Stomach (tissue), 9 donors: ENCODE results near the gene DIS3L2. TPM values are rescaled to one million over a fixed set of nuclear protein-coding genes. Genes with fewer than 3 reads are reported as not detected.
A peak's percentile ranks its signal among the peaks of the same experiment; 100 is the strongest.

Experiments
- DNase-seq, 2 donors: peaks; one replicate each; pipeline versions ENCODE4 v3.0.0 to v3.0.0-alpha.2; 2013 to 2019
- H3K27ac ChIP-seq, 5 donors: fragments of 200-600 bp in 4 of 5; sonication (generic) in 4 of 5; one replicate each; pipeline ENCODE4 v1.5.1; 2013 to 2019; ENCODE audit warnings: mild to moderate bottlenecking in 1 of 5, moderate library complexity in 1 of 5
- H3K27me3 ChIP-seq, 3 donors: fragments of 200-600 bp; sonication (generic); one replicate each; pipeline ENCODE4 v1.5.1; 2017 to 2019; ENCODE audit warnings: mixed run types in 1 of 3
- H3K36me3 ChIP-seq, 4 donors: fragments of 200-600 bp; sonication (generic); 1 replicate in 3 of 4; 2 replicates in 1 of 4; pipeline ENCODE4 v1.5.1; 2016 to 2019
- H3K4me1 ChIP-seq, 4 donors: fragments of 200-600 bp; sonication (generic); one replicate each; pipeline ENCODE4 v1.5.1; 2016 to 2019
- H3K4me3 ChIP-seq, 4 donors: fragments of 200-600 bp; sonication (generic) in 3 of 4; one replicate each; pipeline ENCODE4 v1.5.1; 2016 to 2019; ENCODE audit warnings: mild to moderate bottlenecking in 1 of 4
- H3K9me3 ChIP-seq, 4 donors: fragments of 200-600 bp; sonication (generic); one replicate each; pipeline ENCODE4 v1.5.1; 2016 to 2019
- CTCF ChIP-seq, 7 experiments: fragments of 450-650 bp in 4 of 7; fragments of 200-600 bp in 3 of 7; sonication (generic) in 3 of 7; IDR thresholded peaks; one replicate each; pipeline ENCODE4 v1.5.1; 2016 to 2019; ENCODE audit warnings: antibody characterized with exemption in 7 of 7, control low read depth in 2 of 7, mild to moderate bottlenecking in 1 of 7
- EP300 ChIP-seq: sonication (generic); formaldehyde crosslinking; IDR thresholded peaks from one replicate; pipeline ENCODE4 v1.6.1; 2017; ENCODE audit warnings: antibody characterized with exemption
- POLR2A ChIP-seq, 4 donors: fragments of 450-650 bp; IDR thresholded peaks; one replicate each; pipeline ENCODE4 v1.6.1; 2016; ENCODE audit warnings: antibody characterized with exemption in 4 of 4, control low read depth in 2 of 4, mild to moderate bottlenecking in 1 of 4, moderate library complexity in 1 of 4
- POLR2AphosphoS5 ChIP-seq, 3 donors: sonication (generic); formaldehyde crosslinking; IDR thresholded peaks; one replicate each; pipeline ENCODE4 v1.6.1; 2016; ENCODE audit warnings: antibody characterized with exemption in 3 of 3
- WGBS, 5 donors: extraction: QIAGEN DNeasy Blood & Tissue Kit in 3 of 5; methylation state at CpG; one replicate each; pipeline versions ENCODE4 v1.1.5 to v1.1.7; 2013 to 2018; 5-methylcytosine and 5-hydroxymethylcytosine counted together
- intact Hi-C: fragments of 100-400 bp; cut with DNase I; formaldehyde crosslinking; loops from one replicate; pipeline ENCODE4 v1.15.1; 2023; ENCODE audit warnings: low total_unique reads
- polyA plus RNA-seq, 3 donors: library from polyadenylated mRNA; stranded (reverse); fragments of 200-250 nt; gene quantifications; one replicate each; pipeline ENCODE4 v1.2.3, GENCODE V29; 2013
- total RNA-seq, 5 donors: library from RNA; depleted of rRNA; stranded (reverse); fragments of >200 nt; gene quantifications; one replicate each; pipeline versions ENCODE4 v1.1.0 to v1.2.3, GENCODE V29; 2014 to 2016
- donor health status: healthy with polysubstance abuse.
- donor health status: Bipolar disorder and iron deficiency.
- donor health status: healthy.

Gene DIS3L2
- total and polyA plus RNA-seq, 8 donors, result 10.4 to 124 (median 26.8) TPM

DNA sequence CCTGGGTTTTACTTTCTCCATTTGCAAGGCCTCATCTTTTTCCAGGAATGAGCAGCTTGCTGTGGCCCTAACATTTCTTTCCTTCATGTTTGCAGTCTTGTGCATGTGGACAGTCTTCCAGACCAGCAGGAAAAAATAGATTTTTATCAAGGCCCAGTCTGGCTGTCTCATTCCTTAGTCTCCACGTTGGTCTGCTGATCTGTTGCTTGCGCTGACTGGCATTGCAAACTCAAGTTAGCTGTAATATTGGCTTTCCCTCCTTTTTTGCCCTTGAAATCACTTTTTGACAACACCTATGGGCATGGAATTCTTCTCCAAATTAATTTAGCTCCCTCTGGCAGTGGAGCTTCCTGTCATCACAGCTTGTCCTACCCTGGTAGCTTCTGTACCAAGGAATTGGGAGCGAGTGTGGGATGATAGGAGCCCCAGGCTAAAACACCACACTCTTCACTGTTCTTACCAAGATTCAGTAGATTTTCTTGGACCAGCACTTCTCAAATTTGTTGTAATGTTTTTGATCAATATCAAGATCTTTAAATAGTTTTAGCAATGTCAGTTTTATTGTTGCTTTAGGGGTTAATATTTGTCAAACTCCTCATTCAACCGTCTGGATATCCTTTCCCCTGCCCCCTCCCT lies 48.2 kb downstream of the DIS3L2 start:
- no peaks in the 10 kb centered on the region for H3K9me3 ChIP-seq
- WGBS, 5 donors, result 78 to 86% (median 83%) methylated on average over 4 of the region's 4 CpGs
- H3K4me1 ChIP-seq, result peaks cover 0 to 16% (median 7%) of the 10 kb centered on the region in 4 donors
- H3K27me3 ChIP-seq, result no peaks in the 10 kb centered on the region
- peaks cover 0 to under 1% (median 0%) of the 10 kb centered on the region in 4 donors for H3K36me3 ChIP-seq
- no peak for TF ChIP-seq CTCF (IDR thresholded peaks at IDR 0.05)
- TF ChIP-seq POLR2A (IDR thresholded peaks at IDR 0.05), result no peak
- no peak for TF ChIP-seq EP300
- intact Hi-C loops, result no loop called here
- no peak overlapping the region for H3K27ac ChIP-seq
- no peak for DNase-seq
- no peak overlapping the region for H3K4me3 ChIP-seq

DNA sequence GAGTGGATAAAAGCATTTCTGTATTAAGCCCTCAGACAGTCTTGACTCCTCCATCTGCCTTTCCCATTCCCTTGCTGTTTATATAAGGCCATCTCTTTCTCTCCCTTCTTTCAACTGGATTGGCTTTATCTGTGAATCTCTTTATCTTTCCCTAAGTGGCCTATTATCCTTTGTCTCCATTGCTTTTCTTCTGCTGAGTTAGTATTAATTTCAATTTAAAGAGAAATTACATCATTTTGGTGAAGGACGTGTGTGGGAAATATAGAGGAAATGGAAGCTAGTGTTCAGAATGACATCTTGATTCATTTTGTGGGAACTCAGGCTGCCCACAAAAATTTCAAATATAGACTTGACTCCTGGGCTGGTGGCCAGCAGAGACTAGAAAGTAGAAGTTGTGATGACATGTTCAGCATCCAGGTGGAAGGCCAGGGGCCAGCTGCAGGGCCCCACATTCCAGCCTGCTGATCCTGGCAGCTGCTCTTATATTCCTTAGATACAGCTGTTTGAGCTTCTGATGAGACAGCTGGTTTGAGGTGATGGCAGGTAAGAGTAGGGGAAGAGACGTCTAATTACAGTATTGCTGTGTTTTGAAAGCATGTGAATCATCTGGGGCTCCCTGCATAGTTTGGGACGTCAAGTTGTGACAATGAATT lies 52.3 kb downstream of the DIS3L2 start:
- WGBS, 5 donors, result 68 to 80% (median 74%) methylated on average over 3 of the region's 3 CpGs
- Histone ChIP-seq H3K27me3 (no peaks in the 10 kb centered on the region), H3K4me1 (peaks cover 0 to 16% (median 7%) of the 10 kb centered on the region in 4 donors), H3K36me3 (peaks cover 0 to 34% (median 25%) of the 10 kb centered on the region in 4 donors), H3K27ac (no peak overlapping the region), H3K4me3 (no peak overlapping the region), H3K9me3 (no peaks in the 10 kb centered on the region)
- intact Hi-C loops, result no loop called here
- TF ChIP-seq EP300, result no peak
- TF ChIP-seq CTCF (IDR thresholded peaks at IDR 0.05), result no peak
- TF ChIP-seq POLR2AphosphoS5 (IDR thresholded peaks at IDR 0.05), result no peak
- no peak for TF ChIP-seq POLR2A (IDR thresholded peaks at IDR 0.05)
- peak in 1 of 2 donors; percentile 15 for DNase-seq

DNA sequence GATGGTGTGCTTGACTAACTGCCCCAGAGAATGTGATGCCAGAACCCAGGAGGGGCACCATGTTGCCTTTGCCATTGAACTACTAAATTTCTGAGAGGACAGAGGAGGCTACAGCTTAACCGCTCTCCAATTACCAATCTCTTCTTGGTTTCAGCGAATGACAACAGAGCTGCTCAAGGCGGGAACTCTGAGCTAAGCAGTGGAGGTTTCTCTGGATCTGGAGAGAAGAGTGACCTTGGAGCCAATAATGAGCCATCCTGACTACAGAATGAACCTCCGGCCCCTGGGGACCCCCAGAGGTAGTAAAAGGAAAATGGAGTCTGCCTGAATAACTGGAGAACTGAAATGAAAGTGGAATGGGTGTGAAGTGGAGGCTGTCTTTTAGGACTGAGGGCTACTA lies 53.2 kb downstream of the DIS3L2 start:
- Histone ChIP-seq H3K9me3 (no peaks in the 10 kb centered on the region), H3K4me3 (no peak overlapping the region), H3K27ac (no peak overlapping the region), H3K4me1 (peaks cover 0 to 10% (median 4%) of the 10 kb centered on the region in 4 donors), H3K27me3 (no peaks in the 10 kb centered on the region), H3K36me3 (peaks cover 0 to 41% (median 31%) of the 10 kb centered on the region in 4 donors)
- WGBS, 5 donors, result 94 to 98% (median 98%) methylated on average over 4 of the region's 4 CpGs
- DNase-seq, result no peak
- intact Hi-C loops, result no loop called here
- no peak for TF ChIP-seq EP300
- no peak for TF ChIP-seq CTCF (IDR thresholded peaks at IDR 0.05)
- TF ChIP-seq POLR2AphosphoS5 (IDR thresholded peaks at IDR 0.05), result no peak
- no peak for TF ChIP-seq POLR2A (IDR thresholded peaks at IDR 0.05)

DNA sequence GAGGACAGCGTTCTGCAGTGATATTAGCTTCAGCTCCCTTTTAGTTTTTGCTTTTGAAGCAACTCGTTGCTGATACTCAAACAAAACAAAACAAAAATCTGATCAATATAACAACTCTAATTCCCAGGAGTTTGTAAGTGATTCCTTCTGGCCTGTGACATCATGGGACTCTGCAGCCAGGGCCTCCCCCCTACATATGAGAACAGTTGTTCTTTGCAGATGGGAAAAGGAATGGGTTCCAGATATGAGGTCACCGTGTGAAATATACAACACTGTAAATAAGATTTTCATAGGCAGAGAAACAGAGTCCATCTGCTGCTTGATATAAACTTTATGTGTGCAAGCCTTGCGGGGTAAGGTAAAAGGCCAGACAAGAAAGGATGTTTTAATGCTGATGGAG lies 56.7 kb downstream of the DIS3L2 start:
- 81 to 86% (median 82%) methylated on average over 4 of the region's 4 CpGs for WGBS, 5 donors

More for the DNA sequence above, 56.7 kb downstream of the DIS3L2 start:
- TF ChIP-seq CTCF (IDR thresholded peaks at IDR 0.05) (no peak), POLR2AphosphoS5 (IDR thresholded peaks at IDR 0.05) (no peak), EP300 (no peak), POLR2A (IDR thresholded peaks at IDR 0.05) (no peak)
- no peak overlapping the region for H3K27ac ChIP-seq
- H3K4me3 ChIP-seq, result no peak overlapping the region
- H3K36me3 ChIP-seq, result peaks cover 0 to 68% (median 55%) of the 10 kb centered on the region in 4 donors
- no peaks in the 10 kb centered on the region for H3K9me3 ChIP-seq
- intact Hi-C loops, result no loop called here
- no peaks in the 10 kb centered on the region for H3K27me3 ChIP-seq
- peak in 1 of 2 donors; percentile 61 for DNase-seq
- H3K4me1 ChIP-seq, result peaks cover 0 to 13% (median 4%) of the 10 kb centered on the region in 4 donors
